ENCODE measurements around the gene TIAM2.

TIAM2 gene

DNA sequence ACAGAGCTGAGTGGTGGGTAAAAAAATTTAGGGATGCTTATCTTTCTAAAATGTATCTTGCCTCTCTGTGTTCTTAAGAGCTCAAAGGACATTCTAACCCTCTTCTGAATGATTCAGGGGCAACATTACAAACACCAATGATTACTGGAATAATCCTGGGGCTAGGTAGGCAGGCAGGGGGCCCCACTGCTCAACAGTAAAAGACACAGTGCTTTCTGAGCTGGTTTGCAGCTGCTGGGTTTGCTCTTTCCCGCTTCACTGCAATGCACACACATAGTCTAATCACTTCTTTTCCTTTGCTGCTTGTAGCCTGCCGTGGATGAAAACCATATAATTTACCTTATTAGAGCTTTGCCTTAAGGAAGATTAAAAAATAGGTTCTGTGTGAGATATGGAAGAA lies 292.6 kb downstream of the TIAM2 start:
- Histone ChIP-seq H3K9me3 (ENCODE audit: insufficient read depth, low read length, severe bottlenecking) (no peaks in the 10 kb centered on the region), H3K4me3 (ENCODE audit: low read depth in 1 of 2, low read length in 2 of 2) (no peak overlapping the region), H3K27ac (ENCODE audit: low read length) (no peak overlapping the region), H3K27me3 (ENCODE audit: insufficient read depth, low read length, poor library complexity) (no peaks in the 10 kb centered on the region), H3K79me2 (ENCODE audit: insufficient read depth, low read length) (peaks cover 2% of the 10 kb centered on the region; the same call in 1 of the 2 replicates), H3K36me3 (ENCODE audit: insufficient read depth, low read length) (peaks cover 67% of the 10 kb centered on the region), H3K9ac (ENCODE audit: low read depth, low read length) (no peak overlapping the region), H2AFZ (ENCODE audit: low read depth, low read length) (no peak overlapping the region), H3K4me1 (ENCODE audit: insufficient read depth, low read length) (no peaks in the 10 kb centered on the region), H4K20me1 (ENCODE audit: insufficient read depth, low read length) (no peaks in the 10 kb centered on the region; the same call in 1 of the 2 replicates), H3K4me2 (ENCODE audit: insufficient read depth, low read length) (no peak overlapping the region)
- ATAC-seq (ENCODE audit: insufficient read depth, low read depth) (no peak), DNase-seq (no peak)
- TF ChIP-seq EZH2 (IDR thresholded peaks at IDR 0.05; ENCODE audit: borderline replicate concordance, low read depth, low read length, severe bottlenecking) = no peak
- TF ChIP-seq, protein P1, sequence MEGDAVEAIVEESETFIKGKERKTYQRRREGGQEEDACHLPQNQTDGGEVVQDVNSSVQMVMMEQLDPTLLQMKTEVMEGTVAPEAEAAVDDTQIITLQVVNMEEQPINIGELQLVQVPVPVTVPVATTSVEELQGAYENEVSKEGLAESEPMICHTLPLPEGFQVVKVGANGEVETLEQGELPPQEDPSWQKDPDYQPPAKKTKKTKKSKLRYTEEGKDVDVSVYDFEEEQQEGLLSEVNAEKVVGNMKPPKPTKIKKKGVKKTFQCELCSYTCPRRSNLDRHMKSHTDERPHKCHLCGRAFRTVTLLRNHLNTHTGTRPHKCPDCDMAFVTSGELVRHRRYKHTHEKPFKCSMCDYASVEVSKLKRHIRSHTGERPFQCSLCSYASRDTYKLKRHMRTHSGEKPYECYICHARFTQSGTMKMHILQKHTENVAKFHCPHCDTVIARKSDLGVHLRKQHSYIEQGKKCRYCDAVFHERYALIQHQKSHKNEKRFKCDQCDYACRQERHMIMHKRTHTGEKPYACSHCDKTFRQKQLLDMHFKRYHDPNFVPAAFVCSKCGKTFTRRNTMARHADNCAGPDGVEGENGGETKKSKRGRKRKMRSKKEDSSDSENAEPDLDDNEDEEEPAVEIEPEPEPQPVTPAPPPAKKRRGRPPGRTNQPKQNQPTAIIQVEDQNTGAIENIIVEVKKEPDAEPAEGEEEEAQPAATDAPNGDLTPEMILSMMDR (IDR thresholded peaks at IDR 0.05; ENCODE audit: borderline replicate concordance, extremely low read depth, low read length, poor library complexity, severe bottlenecking) = peak; percentile 6

DNA sequence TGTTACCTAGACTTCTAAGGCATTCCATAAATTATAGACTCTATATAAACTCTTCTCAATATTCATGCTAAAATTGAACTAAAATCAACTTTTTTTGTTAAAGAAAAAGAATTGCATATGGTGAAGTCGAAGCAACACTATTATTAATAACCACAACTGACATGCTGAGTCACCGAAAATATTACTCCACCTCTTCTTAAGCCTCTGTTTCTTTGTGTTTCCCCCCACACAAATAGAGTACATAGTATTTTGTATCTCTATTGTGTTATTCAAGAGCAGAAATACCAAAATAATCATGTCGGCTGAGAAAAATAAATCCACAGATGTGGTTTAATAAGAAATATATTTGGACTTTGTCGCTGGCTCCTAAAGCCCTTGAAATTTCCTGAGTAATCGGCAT lies 295.4 kb downstream of the TIAM2 start:
- Histone ChIP-seq H3K36me3 (ENCODE audit: insufficient read depth, low read length) (peaks cover 58% of the 10 kb centered on the region), H4K20me1 (ENCODE audit: insufficient read depth, low read length) (no peaks in the 10 kb centered on the region; the same call in 1 of the 2 replicates), H3K9me3 (ENCODE audit: insufficient read depth, low read length, severe bottlenecking) (no peaks in the 10 kb centered on the region), H2AFZ (ENCODE audit: low read depth, low read length) (no peak overlapping the region), H3K4me2 (ENCODE audit: insufficient read depth, low read length) (no peak overlapping the region), H3K27me3 (ENCODE audit: insufficient read depth, low read length, poor library complexity) (no peaks in the 10 kb centered on the region), H3K27ac (ENCODE audit: low read length) (no peak overlapping the region), H3K9ac (ENCODE audit: low read depth, low read length) (no peak overlapping the region), H3K4me3 (ENCODE audit: low read depth in 1 of 2, low read length in 2 of 2) (no peak overlapping the region), H3K4me1 (ENCODE audit: insufficient read depth, low read length) (no peaks in the 10 kb centered on the region), H3K79me2 (ENCODE audit: insufficient read depth, low read length) (peaks cover 2% of the 10 kb centered on the region; the same call in 1 of the 2 replicates)
- TF ChIP-seq, protein P1 (IDR thresholded peaks at IDR 0.05; ENCODE audit: borderline replicate concordance, extremely low read depth, low read length, poor library complexity, severe bottlenecking) = no peak
- no peak for TF ChIP-seq EZH2 (IDR thresholded peaks at IDR 0.05; ENCODE audit: borderline replicate concordance, low read depth, low read length, severe bottlenecking)
- DNase-seq (no peak), ATAC-seq (ENCODE audit: insufficient read depth, low read depth) (no peak)

- ATAC-seq (ENCODE audit: insufficient read depth, low read depth) = no peak
- Histone ChIP-seq H3K36me3 (ENCODE audit: insufficient read depth, low read length) (peaks cover 60% of the 10 kb centered on the region), H3K79me2 (ENCODE audit: insufficient read depth, low read length) (peaks cover 2% of the 10 kb centered on the region; the same call in 1 of the 2 replicates), H3K4me2 (ENCODE audit: insufficient read depth, low read length) (no peak overlapping the region), H3K4me3 (ENCODE audit: low read depth in 1 of 2, low read length in 2 of 2) (no peak overlapping the region), H3K27ac (ENCODE audit: low read length) (no peak overlapping the region), H4K20me1 (ENCODE audit: insufficient read depth, low read length) (no peaks in the 10 kb centered on the region; the same call in 1 of the 2 replicates), H3K4me1 (ENCODE audit: insufficient read depth, low read length) (no peaks in the 10 kb centered on the region), H3K9me3 (ENCODE audit: insufficient read depth, low read length, severe bottlenecking) (no peaks in the 10 kb centered on the region), H3K9ac (ENCODE audit: low read depth, low read length) (no peak overlapping the region), H2AFZ (ENCODE audit: low read depth, low read length) (no peak overlapping the region), H3K27me3 (ENCODE audit: insufficient read depth, low read length, poor library complexity) (no peaks in the 10 kb centered on the region)
- DNase-seq = no peak
- TF ChIP-seq EZH2 (IDR thresholded peaks at IDR 0.05; ENCODE audit: borderline replicate concordance, low read depth, low read length, severe bottlenecking) = no peak
- TF ChIP-seq, protein P1 (IDR thresholded peaks at IDR 0.05; ENCODE audit: borderline replicate concordance, extremely low read depth, low read length, poor library complexity, severe bottlenecking) = no peak
Observed at GRCh38 chr6:155291291-155291690, 296.2 kb downstream of the TIAM2 start.

DNA sequence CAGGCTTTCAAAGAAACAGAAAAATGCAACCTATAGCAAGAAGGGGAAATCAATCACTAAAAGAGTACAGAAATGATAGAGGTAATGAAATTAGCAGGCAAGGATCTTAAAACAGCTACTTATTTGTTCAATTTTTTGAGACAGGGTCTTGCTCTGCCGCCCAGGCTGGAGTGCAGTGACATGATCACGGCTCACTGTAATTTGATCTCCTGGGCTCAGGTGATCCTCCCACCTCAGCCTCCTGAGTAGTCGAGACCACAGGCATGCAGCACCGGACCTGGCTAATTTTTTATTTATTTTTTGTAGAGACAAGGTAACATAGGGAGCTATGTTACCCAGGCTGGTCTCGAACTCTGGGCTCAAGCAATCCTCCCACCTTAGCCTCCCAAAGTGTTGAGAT lies 297.6 kb downstream of the TIAM2 start:
- Histone ChIP-seq H4K20me1 (ENCODE audit: insufficient read depth, low read length) (peaks cover 2% of the 10 kb centered on the region), H3K9me3 (ENCODE audit: insufficient read depth, low read length, severe bottlenecking) (no peaks in the 10 kb centered on the region), H3K27ac (ENCODE audit: low read length) (no peak overlapping the region), H3K9ac (ENCODE audit: low read depth, low read length) (no peak overlapping the region), H3K4me3 (ENCODE audit: low read depth in 1 of 2, low read length in 2 of 2) (no peak overlapping the region), H3K4me2 (ENCODE audit: insufficient read depth, low read length) (no peak overlapping the region), H3K36me3 (ENCODE audit: insufficient read depth, low read length) (peaks cover 70% of the 10 kb centered on the region), H3K4me1 (ENCODE audit: insufficient read depth, low read length) (no peaks in the 10 kb centered on the region), H2AFZ (ENCODE audit: low read depth, low read length) (no peak overlapping the region), H3K79me2 (ENCODE audit: insufficient read depth, low read length) (peaks cover 2% of the 10 kb centered on the region; the same call in 1 of the 2 replicates), H3K27me3 (ENCODE audit: insufficient read depth, low read length, poor library complexity) (no peaks in the 10 kb centered on the region)
- TF ChIP-seq EZH2 (IDR thresholded peaks at IDR 0.05; ENCODE audit: borderline replicate concordance, low read depth, low read length, severe bottlenecking) = no peak
- TF ChIP-seq, protein P1 (IDR thresholded peaks at IDR 0.05; ENCODE audit: borderline replicate concordance, extremely low read depth, low read length, poor library complexity, severe bottlenecking) = no peak
- DNase-seq (no peak), ATAC-seq (ENCODE audit: insufficient read depth, low read depth) (no peak)

Data from DND-41 (cell line).